Measurements from ENCODE around the gene ORM1. TPM values are rescaled to one million over a fixed set of nuclear protein-coding genes. Genes with fewer than 3 reads are reported as not detected.

ORM1 gene
- polyA plus RNA-seq, 3 donors, result 2.2 to 4.9 (median 2.8) TPM

DNA sequence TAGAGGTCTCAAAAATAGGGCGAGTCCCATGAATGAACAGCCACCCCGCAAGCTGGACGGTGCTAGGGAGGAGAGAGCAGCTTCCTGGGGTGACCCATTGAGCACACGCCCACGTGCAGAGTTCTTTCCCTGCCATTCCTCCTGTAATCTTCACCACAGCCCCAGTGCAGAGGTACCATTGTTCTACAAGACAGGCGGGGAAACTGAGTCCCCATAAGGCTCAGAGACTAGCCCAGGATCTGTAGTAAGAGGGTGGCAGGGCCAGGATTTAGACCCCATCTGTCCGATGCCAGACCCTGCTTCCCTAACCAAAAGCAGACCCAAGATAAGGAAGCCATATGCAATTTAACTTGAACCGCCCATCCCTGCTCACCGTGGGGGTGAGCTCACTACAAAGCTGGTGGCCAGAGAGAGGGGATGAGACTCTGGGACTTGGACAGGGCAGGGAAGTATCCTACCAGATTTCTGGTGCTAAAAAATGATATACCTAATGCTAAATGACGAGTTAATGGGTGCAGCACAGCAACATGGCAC is 36.7 kb upstream of the ORM1 start:
- Histone ChIP-seq H3K4me2 (replicated peaks; ENCODE audit: extremely low read depth, low read length, poor library complexity, severe bottlenecking) (no peak overlapping the region), H3K36me3 (replicated peaks in 1 of 2; ENCODE audit: control insufficient read depth in 1 of 2, insufficient read depth in 2 of 2, low read length in 2 of 2) (no peaks in the 10 kb centered on the region), H4K20me1 (ENCODE audit: insufficient read depth, low read length) (no peaks in the 10 kb centered on the region), H2AFZ (ENCODE audit: insufficient read depth, low read depth, low read length, poor library complexity, severe bottlenecking) (no peak overlapping the region), H3K9me3 (replicated peaks in 1 of 2; ENCODE audit: control insufficient read depth in 1 of 2, insufficient read depth in 1 of 2, low read length in 2 of 2) (no peaks in the 10 kb centered on the region), H3K27ac (ENCODE audit: low read depth in 1 of 2, low read length in 2 of 2) (no peak overlapping the region), H3K79me2 (ENCODE audit: insufficient read depth, low read length) (no peaks in the 10 kb centered on the region), H3K27me3 (ENCODE audit: control insufficient read depth in 2 of 2, insufficient read depth in 2 of 2, low read length in 2 of 2) (no peaks in the 10 kb centered on the region), H3K9ac (ENCODE audit: insufficient read depth, low read length, poor library complexity, severe bottlenecking) (no peak overlapping the region), H3K4me3 (replicated peaks in 1 of 3; ENCODE audit: low read depth in 2 of 3, low read length in 3 of 3) (no peak overlapping the region), H3K4me1 (ENCODE audit: control insufficient read depth in 1 of 2, insufficient read depth in 2 of 2, low read length in 2 of 2) (peaks cover 4% of the 10 kb centered on the region in 2 donors)
- H3K27me3 Mint-ChIP-seq (ENCODE audit: low read depth in 3 of 3), result peaks cover 10 to 13% (median 11%) of the 10 kb centered on the region in 3 donors
- DNase-seq, result no peak
- no peak overlapping the region for H3K4me3 Mint-ChIP-seq
- intact Hi-C loops (cut with micrococcal nuclease), result no loop called here
- peaks cover 5% of the 10 kb centered on the region for H3K4me1 Mint-ChIP-seq
- H3K27ac Mint-ChIP-seq, result no peak overlapping the region
- H3K36me3 Mint-ChIP-seq, result no peaks in the 10 kb centered on the region
- no peak for TF ChIP-seq CTCF (IDR thresholded peaks at IDR 0.05)
- 78% methylated on average over 4 of the region's 10 CpGs for WGBS (ENCODE audit: insufficient coverage)
- peaks cover 0 to 3% (median 0%) of the 10 kb centered on the region in 7 donors for H3K9me3 Mint-ChIP-seq

DNA sequence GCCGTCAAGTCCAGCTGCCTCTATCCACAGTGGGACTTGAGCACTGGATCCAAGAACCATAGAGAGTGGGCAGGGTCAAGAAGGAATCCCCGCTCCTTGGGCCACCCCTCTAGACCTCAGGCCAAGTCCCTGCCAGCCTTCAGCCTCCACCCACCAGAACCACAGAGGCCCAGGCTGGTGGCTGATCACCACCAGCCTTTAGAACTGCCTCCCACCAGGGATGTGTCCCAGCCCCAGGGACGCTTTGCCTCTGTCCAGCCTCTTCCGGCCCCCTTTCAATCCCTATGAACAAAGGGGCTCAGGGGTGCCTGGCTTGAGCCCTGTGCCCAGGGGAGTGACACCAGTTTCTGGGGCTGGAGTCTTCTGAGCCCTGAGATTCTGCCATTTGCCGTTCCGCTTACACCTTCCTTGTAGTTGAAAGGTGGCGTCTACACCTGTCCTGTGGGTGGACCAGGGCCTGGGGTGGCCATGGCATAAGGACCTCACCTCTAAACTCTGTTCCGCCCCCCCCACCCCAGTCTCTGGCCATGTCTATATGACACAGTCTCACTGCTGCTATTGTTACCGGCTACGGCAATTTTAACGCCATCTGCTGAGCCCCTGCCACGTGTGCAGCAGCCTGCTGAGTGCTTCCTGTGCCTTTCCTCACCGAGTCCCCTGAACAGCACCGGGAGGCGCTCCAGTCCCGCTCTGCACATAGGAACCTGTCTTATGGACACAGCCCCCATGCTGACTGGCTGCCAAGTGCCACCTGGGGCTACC is 35.7 kb upstream of the ORM1 start:
- H3K4me3 ChIP-seq (replicated peaks in 1 of 3; ENCODE audit: low read depth in 2 of 3, low read length in 3 of 3), result no peak overlapping the region
- no peak overlapping the region for H3K4me2 ChIP-seq (replicated peaks; ENCODE audit: extremely low read depth, low read length, poor library complexity, severe bottlenecking)
- H3K27me3 Mint-ChIP-seq (ENCODE audit: low read depth in 3 of 3), result peaks cover 12 to 16% (median 13%) of the 10 kb centered on the region in 3 donors
- no peak for TF ChIP-seq CTCF (IDR thresholded peaks at IDR 0.05)
- H3K27ac Mint-ChIP-seq, result no peak overlapping the region
- no peaks in the 10 kb centered on the region for H4K20me1 ChIP-seq (ENCODE audit: insufficient read depth, low read length)
- no peaks in the 10 kb centered on the region for H3K79me2 ChIP-seq (ENCODE audit: insufficient read depth, low read length)
- no peaks in the 10 kb centered on the region for H3K36me3 Mint-ChIP-seq
- peaks cover 5% of the 10 kb centered on the region for H3K4me1 Mint-ChIP-seq
- H2AFZ ChIP-seq (ENCODE audit: insufficient read depth, low read depth, low read length, poor library complexity, severe bottlenecking), result no peak overlapping the region
- WGBS (ENCODE audit: insufficient coverage), result 81% methylated on average over 12 of the region's 16 CpGs
- DNase-seq, result no peak
- no peak overlapping the region for H3K27ac ChIP-seq (ENCODE audit: low read depth in 1 of 2, low read length in 2 of 2)
- no peak overlapping the region for H3K4me3 Mint-ChIP-seq
- no peak overlapping the region for H3K9ac ChIP-seq (ENCODE audit: insufficient read depth, low read length, poor library complexity, severe bottlenecking)
- H3K9me3 Mint-ChIP-seq, result peaks cover 0 to 3% (median 0%) of the 10 kb centered on the region in 7 donors
- H3K27me3 ChIP-seq (ENCODE audit: control insufficient read depth in 2 of 2, insufficient read depth in 2 of 2, low read length in 2 of 2), result peaks cover 0 to 4% of the 10 kb centered on the region in 2 donors
- H3K4me1 ChIP-seq (ENCODE audit: control insufficient read depth in 1 of 2, insufficient read depth in 2 of 2, low read length in 2 of 2), result peaks cover 4% of the 10 kb centered on the region in 2 donors
- no peaks in the 10 kb centered on the region for H3K9me3 ChIP-seq (replicated peaks in 1 of 2; ENCODE audit: control insufficient read depth in 1 of 2, insufficient read depth in 1 of 2, low read length in 2 of 2)
- intact Hi-C loops (cut with micrococcal nuclease), result no loop called here
- H3K36me3 ChIP-seq (replicated peaks in 1 of 2; ENCODE audit: control insufficient read depth in 1 of 2, insufficient read depth in 2 of 2, low read length in 2 of 2), result no peaks in the 10 kb centered on the region
